Muscle of back (tissue), 13 donors: Measurements from ENCODE around the gene COMMD7. TPM values are rescaled to one million over a fixed set of nuclear protein-coding genes. Genes with fewer than 3 reads are reported as not detected.

Source experiments
- DNase-seq, 3 donors: peaks; one replicate each; pipeline versions ENCODE4 v3.0.0 to v3.0.0-alpha.2; 2013
- long read RNA-seq, 9 donors: transcript quantifications; one replicate each; lab custom pipeline, GENCODE V29; 2026
- polyA plus RNA-seq, 10 donors: library from polyadenylated mRNA; unstranded; fragments of 120-200 nt; gene quantifications; one replicate each; pipeline ENCODE4 v1.2.1, GENCODE V29; 2013; ENCODE audit not compliant: insufficient read length in 10 of 10

The COMMD7 gene
- polyA plus RNA-seq, result 10 to 100 TPM; 38.0 to 48.1 (median 40.4) TPM
- long read RNA-seq, donor 1, transcript COMMD7-201 (9 exons, 1,900 nt), result major isoform, 9 of 11 reads
- long read RNA-seq, donor 1, partial matches to known transcripts, result 0 of 11 reads
- long read RNA-seq, donor 1, other reads (novel, unspliced or antisense), result 0 of 11 reads
- long read RNA-seq, donor 2, transcript COMMD7-201 (9 exons, 1,900 nt), result major isoform, 12 of 16 reads
- long read RNA-seq, donor 2, partial matches to known transcripts, result 0 of 16 reads
- long read RNA-seq, donor 2, other reads (novel, unspliced or antisense), result 0 of 16 reads
- long read RNA-seq, donor 3, result 0 reads
- long read RNA-seq, donor 4, transcript COMMD7-201 (9 exons, 1,900 nt), result major isoform, 5 of 7 reads
- long read RNA-seq, donor 4, partial matches to known transcripts, result 0 of 7 reads
- long read RNA-seq, donor 4, other reads (novel, unspliced or antisense), result 0 of 7 reads
- long read RNA-seq, donor 5, transcript COMMD7-201 (9 exons, 1,900 nt), result major isoform, 14 of 15 reads
- long read RNA-seq, donor 5, partial matches to known transcripts, result 0 of 15 reads
- long read RNA-seq, donor 5, other reads (novel, unspliced or antisense), result 0 of 15 reads
- long read RNA-seq, donor 6, transcript COMMD7-201 (9 exons, 1,900 nt), result major isoform, 18 of 18 reads
- long read RNA-seq, donor 6, partial matches to known transcripts, result 0 of 18 reads
- long read RNA-seq, donor 6, other reads (novel, unspliced or antisense), result 0 of 18 reads
- long read RNA-seq, donor 7, transcript COMMD7-201 (9 exons, 1,900 nt), result major isoform, 10 of 12 reads
- long read RNA-seq, donor 7, partial matches to known transcripts, result 0 of 12 reads
- long read RNA-seq, donor 7, other reads (novel, unspliced or antisense), result 0 of 12 reads
- long read RNA-seq, donor 8, transcript COMMD7-201 (9 exons, 1,900 nt), result major isoform, 5 of 5 reads
- long read RNA-seq, donor 8, partial matches to known transcripts, result 0 of 5 reads
- long read RNA-seq, donor 8, other reads (novel, unspliced or antisense), result 0 of 5 reads
- long read RNA-seq, donor 9, partial matches to known transcripts, result 0 of 4 reads
- long read RNA-seq, donor 9, other reads (novel, unspliced or antisense), result 0 of 4 reads

DNA sequence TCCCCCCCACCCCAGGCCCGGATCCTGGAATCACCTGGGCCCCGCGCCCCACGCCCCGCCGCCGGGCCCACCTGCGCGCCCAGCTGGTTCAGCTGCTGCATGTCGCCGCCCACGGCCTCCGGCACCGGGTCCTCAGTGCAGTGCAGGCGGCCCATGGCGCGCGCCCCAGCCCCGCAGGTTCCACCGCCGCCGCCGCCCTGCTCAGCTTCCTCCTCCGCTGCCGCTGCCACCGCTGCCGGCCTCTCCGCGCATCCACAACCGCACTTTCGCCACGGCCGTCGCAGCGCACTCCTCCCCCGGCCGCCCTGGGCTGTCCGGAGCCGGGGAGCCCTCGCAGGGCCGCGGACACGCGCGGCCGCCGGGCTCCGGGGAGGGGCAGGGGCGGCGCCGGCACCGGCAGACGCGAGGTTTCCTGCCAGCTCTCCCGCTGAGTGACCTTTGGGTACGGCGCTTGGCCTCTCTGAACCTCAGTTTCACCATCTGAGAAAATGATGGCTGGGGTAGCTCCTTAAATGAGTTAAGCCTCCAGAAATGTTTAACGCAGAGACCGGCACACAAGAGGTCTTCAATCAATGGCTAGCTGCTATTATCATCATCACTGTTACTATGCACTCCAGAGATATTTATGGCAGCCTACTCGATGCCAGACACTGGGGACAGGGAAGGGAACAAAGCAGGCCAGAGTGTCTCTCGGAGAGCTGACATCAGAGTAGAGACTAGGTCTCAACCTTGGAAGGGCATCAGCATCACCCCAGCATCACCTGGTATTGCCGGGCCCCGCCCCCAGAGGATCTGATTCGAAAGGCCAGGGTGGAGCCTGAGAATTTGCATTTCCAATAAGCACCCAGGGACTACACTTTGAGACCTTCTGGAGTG lies at the start of gene COMMD7:
Gene COMMD7 (minus strand): TSS at position 231 of the 876 bp plus-strand sequence. CDS start 76 bp downstream, at position 155.
- DNase-seq, result peak in 2 of 3 donors; percentile 64 to 82

DNA sequence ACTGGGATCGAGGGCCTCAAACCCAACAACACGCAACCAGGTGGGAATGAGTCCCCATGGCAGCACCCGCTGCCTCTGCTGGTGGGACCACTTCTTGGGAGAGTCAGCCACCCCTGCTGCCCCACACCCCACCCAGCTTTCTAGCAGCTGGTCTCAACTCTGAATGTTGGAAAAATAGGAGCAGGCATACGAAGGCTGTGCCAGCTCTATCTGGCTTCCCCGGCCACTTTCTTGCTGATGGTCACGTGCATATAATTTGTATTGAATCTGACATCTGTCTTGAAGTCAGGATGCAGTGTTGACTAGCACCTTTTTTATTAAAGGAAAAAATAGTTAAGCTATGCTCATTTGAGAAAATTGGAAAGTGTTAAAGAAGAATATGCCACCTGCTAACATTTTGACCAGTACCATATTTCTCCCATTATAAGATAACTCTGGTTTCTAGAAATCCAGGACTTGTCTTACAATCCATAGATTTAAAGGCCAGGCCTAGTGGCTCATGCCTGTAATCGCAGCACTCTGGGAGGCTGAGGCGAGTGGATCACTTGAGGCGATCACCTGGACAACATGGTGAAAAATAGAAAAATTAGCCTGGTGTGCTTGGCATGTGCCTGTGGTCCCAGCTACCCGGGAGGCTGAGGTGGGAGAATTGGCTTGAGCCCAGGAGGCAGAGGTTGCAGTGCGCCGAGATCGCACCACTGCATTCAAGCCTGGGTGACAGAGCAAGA lies 49.6 kb upstream of the COMMD7 start:
- peak in 1 of 3 donors; percentile 44 for DNase-seq

DNA sequence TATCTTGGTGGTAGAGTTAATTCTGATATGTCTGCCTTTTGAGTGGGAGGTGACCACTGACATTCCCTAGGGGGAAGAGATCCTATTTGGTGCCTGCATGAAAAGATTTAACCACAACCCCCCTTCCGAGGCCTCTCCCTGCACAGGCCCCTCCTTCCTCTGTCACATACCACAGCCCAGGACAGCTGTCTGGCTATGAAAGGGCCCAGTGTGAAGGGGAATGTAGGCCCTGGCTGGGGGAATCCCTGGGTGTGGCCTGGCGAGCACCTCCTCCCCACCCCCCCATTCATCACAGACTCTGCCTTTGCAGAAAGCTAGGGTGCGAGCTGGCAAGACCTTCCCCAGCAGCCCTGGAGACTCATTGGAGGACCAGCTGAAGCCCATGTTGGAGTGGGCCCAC lies 49.0 kb upstream of the COMMD7 start:
- peak in 1 of 3 donors; percentile 59 for DNase-seq

DNA sequence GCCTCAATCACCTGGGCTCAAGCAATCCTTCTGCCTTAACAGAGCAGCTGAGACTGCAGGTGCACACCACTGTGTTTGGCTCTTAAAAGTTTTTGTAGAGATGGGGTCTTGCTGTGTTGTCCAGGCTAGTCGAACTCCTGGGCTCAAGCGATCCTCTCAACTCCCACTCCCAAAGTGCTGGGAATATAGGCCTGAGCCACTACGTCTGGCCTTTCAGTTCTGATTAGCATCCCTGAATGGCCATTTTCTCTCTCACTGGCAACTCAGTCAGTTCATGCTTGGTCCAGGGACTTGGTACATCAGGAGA lies 47.4 kb upstream of the COMMD7 start:
- DNase-seq, result no peak

DNA sequence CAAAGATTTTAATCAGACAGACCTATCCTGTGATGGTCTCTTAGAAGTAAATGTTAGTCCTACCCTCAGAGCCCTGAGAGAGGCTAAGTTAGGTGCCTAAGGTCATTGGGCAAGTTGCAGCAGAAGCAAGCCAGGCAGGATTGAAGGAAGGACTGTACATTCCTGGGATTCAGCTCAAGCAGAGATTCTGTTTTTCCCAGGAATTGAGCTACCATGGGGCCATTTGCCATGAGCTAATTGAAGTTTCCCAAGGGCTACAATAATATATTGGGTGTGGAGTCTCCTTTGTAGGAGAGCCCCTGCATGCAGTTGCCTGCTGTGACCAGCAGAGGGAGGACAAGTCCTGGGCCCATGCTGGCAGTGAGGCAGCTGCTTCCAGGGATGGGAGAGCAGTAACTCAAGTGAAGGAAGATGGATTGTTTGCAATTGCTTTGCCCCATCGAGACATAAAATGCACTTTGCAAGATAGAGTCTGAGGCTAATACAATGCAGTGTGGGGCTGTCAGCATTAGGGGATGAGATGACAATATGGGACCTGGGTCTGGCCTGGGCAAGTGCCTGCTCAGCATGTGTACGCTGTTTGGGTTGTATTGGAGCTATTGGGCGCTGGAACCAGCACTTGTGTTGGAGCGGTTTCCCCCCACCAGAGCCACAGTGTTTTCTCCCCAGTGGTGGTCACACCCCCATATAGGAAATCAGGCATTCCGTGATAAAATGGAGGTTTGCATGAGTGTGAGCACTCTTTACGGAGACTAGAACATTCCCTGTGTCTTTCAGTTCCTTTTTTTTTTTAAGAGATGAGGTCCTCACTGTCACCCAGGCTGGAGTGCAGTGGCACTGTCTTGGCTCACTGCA lies 46.9 kb upstream of the COMMD7 start:
- peak; percentile 64 to 84 (median 78) for DNase-seq

DNA sequence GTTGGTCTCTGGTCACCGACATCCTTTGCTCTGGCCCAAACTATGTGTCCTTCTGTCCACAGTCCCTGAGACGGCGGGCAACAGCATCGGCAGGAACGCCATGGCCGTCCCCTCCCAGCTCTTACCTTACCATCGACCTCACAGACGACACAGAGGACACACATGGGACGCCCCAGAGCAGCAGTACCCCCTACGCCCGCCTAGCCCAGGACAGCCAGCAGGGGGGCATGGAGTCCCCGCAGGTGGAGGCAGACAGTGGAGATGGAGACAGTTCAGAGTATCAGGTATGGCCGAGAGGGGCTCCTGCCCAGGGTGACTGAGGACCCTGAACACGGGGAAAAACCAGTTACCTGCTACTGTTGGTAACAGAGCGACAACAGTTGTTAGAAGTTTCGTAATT lies 43.9 kb upstream of the COMMD7 start:
- DNase-seq, result no peak

DNA sequence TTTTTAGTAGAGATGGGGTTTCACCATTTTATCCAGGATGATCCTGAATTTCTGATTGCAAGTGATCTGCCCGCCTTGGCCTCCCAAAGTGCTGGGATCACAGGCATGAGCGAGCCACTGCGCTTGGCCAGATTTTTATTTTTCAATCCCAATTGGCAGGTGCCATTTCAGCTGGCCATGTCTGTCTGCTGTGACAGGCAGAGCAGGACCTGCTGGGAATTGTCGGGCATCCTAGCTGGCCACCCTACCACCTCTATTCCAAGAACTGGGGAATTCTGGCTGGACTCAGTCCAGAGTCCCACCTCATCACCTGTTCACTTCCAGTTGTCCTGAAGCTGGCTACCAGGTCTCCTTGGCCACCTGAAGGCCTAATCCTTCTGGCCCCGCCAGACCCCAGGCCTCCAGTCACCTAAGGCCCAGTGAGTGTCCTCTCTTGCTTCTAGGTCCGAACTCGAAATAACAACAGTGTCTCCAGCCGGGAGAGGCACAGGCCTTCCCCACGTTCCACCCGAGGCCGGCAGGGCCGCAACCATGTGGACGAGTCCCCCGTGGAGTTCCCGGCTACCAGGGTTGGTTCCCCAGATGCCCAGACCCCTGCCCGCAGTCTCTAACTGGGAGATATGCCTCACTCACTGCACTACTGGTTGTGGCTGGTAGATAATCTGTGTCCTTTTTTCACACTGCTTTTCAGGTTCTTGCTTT lies 42.9 kb upstream of the COMMD7 start:
- DNase-seq, result no peak

DNA sequence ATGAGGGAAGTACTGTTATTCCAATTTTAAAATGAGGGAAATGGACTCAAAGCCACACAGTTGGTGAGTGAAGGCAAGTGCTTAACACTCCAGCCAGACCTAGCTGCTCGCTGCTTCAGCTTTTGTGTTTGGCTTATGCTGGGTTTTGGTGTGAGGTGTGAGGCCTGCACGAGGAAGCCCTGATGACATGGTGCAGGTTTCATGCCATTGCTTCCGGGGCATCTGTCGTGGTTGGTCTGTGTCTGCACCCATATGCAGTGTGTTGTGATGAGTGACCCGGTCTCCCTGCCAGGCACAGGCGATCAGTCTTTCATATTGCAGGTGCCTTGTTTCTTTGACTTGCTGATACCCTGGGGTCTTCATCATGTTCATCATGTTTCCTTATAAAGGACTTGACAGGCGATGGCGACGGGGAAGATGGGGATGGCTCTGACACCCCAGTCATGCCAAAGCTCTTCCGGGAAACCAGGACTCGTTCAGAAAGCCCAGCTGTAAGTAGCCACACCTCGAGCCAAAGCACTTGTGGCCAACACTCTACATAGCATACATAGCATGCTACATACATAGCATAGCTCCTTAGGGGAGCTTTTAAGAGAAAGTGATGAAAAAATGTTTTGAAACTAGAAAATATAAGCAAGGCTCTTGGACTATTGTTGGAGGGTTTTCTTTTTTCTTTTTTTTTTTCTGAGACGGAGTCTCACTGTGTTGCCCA lies 41.3 kb upstream of the COMMD7 start:
- no peak for DNase-seq

DNA sequence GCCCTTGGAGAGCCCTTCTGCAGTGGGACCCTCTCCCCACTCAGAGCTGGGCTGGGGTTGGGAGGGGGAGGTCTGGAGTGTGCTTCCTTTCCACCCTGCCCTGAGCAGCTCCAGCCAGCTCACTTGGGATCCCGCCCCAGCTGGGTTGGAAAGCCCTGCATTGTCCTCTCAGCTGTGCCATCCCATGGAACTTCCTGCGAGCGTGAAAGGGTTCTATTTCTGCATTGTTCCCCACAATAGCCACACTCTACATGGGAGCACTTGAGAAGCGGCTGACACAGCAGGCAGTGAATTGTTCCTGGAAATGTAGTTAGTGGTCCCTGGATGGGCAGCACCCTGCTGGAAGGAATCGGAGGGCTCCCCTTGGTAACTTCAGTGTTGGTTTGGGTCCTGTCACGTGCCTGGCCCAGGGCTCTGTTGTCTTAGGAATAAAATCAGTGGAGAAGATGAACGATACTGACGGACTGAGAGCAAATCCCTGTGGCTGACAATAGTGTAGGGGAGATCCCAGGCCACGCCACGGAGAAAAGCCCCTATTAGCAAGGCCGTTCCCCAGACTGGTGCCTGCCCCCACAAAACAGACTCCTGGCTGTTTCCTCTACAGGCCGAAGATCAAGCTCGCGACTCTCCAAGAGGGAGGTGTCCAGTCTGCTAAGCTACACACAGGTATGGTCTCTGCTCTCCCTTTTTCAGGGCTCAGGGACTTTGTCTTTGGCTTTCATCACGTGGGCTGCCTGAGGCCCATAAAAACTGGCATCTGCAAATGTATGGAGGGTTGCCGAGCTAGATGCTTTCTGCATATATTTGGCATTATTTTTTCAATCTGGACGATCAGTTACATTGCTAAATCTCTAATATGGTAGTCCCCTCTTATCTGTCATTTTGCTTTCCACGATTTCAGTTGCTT lies 37.7 kb upstream of the COMMD7 start:
- no peak for DNase-seq

DNA sequence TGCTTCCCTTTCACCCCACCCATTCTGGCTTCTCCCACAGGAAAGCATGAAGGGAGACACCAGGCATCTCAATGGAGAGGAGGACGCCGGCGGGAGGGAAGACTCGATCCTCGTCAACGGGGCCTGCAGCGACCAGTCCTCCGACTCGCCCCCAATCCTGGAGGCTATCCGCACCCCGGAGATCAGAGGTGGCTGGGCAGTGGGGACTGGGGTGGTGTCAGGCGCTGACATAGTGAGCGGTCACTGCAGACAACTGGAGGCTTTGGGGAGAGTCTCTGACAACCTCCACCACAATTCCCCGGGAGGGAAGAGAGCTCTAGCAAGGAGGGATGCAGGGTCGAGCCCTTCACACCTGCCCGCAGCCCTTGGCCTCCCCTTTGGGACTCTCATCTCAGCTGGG lies 37.0 kb upstream of the COMMD7 start:
- DNase-seq, result no peak

DNA sequence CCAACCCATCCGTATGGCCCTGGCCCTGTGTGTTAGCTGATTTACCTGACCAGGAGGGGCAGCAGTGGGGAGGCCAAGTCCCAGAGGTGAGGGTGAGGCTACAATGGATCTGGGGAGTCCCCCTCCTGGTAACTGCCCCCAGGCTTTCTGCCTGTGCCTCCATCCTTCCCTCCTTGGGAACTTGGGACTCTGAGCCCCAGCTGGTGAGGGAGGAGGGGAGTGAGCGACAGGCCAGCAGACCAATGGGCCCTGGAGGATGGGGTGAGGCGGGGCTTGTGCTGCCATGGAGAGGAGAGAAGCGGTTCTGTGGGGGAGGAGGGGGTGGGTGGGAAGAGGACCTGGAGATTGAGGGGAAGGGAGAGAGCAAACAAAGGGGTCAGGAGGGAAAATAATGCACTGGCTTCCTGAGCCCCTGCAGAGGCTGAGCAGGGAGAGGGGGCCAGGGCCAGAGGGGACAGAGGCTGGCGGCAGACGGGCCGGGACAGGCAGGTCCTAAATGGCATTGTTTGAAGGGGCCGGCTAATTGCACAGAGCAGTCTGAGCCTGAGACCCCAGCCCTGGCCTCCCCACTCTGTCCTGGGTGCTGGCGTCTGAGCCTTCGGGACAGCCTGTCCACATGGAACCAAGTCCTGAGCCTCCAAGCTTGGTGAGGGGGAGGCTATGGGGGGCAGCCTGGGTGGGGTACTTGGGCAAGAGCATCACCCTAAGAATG lies 36.4 kb upstream of the COMMD7 start:
- DNase-seq, result no peak

DNA sequence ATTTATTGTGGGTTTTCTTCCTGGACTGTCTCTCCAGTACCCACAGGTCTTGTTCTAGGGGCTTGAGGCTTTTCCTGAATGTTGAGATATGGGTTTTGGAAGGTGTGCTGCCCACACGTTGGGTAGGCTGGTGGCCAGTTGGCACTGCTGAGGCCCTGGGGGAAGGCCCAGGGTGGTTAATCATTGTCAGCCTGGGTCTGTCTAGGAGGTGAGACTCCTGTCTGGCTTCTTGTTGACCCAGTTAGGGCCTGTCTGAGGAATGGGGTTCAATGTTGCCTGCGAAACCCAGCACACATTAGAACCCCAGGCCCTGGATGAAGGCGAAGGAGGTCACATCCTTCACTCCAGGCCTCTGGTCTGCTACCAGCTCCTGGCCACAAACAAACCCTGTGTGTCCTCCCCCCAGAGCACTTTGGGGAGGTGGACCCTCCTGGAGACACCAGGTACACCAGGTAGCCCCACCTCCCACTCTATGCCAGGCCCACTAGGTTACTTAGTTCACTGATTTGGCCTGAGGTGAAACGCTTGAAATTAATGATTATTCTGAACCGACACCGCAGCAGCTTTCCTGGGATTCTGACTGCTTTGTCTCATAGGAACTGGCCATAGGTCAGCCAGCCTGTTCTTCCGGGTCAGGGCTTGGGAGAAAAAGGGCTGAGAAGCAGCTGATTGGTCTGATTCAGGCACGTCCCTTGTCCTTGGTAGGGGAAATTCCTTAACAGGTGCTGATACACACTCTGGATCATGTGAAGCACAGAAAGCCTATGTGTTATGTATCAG lies 34.1 kb upstream of the COMMD7 start:
- DNase-seq, result no peak

DNA sequence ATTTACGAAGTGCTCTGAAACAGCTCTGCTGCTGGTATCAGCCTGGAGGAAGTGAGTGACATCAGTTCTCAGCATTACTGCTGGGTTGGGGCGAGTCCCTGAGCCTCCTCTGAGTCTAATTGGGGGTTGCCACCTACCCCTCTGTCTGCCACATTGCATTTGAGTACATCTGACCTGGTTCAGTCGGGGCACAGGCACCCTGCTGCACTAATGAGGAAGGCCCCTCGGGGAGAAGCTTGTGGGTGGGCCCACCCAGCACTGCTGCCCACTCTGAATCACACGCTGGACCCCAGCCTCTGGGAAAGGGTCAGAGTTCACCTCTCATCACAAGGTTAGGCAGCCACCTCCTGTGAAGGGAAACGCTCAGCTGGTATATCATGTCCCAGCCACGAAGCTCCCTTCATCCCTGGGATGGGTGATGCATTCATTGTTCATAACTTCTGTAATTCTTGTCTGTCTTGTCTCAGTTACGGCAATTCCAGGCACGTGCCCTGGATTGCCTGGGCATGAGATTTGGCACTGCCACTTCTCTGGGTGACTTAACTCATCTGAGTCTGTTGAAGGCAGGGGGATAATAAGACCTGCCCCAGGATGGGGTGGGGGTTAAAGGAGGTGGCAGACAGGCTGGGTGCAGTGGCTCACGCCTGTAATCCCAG lies 32.2 kb upstream of the COMMD7 start:
- no peak for DNase-seq

DNA sequence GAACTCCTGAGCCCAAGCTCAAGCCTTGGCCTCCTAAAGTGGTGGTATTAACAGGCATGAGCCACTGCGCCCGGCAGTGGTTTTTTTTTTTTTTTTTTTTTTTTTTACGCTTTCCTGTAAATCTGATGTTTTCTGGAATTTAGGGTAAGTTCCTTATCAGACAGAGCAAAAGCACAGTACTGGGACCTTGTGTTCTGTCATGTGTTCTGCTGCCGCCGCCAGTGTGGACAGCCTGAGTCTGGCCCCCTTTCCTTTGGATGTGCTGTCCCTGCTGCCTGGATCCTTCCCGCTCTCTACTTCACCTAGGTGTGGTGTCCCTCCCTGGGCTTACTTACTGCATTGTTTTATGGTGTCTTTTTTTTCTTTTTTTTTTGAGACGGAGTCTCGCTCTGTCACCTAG lies 30.6 kb upstream of the COMMD7 start:
- no peak for DNase-seq

DNA sequence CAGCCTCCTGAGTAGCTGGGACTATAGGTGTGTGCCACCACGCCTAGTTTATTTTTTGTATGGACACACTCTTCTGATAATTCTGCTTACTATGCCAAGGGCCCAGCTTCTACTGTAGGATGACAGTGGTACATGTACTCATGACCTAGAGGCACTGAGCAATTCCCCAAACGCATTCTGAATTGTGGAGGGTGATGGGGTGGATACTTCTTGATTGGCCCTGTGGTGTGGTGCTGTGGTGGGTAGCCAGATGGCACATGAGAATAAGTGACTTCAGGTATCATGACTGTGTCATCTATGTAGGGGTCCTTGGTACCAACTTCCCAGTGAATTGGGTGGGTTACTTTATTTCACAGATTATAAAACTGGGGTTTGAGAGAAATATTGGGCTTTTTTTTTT lies 30.0 kb upstream of the COMMD7 start:
- DNase-seq, result no peak
